Endometrial microvascular endothelial cells (primary cell): ENCODE results near the gene SLC22A23. TPM values are rescaled to one million over a fixed set of nuclear protein-coding genes. Genes with fewer than 3 reads are reported as not detected.
"Not testable (repeated sequence)": the region's sequence is repeated elsewhere in the genome, so short reads cannot be mapped to it uniquely, and the experiment has no call there.

Experiments used
- in situ Hi-C: cut with HindIII; loops from 2 replicates; pipeline ENCODE4 v1.10.0; 2017; ENCODE audit warnings: low sequenced_read_pairs, low pct_unique_long_range_greater_than_20kb; ENCODE audit errors: inconsistent ontology term
- total RNA-seq: library from RNA; depleted of rRNA; stranded (reverse); fragments of >200 nt; gene quantifications from one replicate; pipeline ENCODE4 v1.2.3, GENCODE V29; 2015; ENCODE audit errors: inconsistent ontology term

Gene SLC22A23
- total RNA-seq, 1 donor from 2014 or later = 5.8 TPM

DNA sequence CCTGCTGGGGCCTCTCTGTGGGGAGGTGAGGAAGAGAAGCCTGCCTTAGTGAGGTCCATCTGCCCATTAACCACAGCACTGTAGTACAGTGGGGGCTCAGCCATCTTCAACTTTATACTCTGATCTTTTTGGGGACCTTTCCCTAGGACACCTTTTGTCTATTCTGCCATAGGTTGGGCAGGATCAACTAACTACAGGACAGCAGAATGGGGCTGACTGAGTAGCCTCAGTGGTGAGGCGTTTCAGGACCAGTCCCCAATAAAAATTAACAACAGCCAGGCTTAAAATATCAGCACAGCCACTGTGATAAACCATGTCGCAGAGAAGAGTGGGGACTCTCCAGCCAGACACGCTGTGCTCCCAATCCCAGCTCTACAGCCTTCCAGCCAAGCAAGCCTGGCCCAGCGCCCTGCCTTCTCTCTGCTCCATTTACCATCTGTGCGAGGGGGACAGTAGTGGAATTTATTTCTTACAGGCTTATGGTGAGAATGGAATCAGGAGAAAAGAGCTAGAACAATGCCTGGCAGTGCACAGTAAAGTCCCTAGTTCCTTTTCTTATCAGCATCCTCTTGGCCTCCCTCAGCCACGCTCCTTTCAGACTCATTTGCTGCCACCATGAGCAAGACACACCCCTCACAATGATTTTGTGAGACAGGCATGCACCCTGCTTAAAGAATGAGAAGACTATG, 75.5 kb downstream of the SLC22A23 start:
- in situ Hi-C loops = no loop called here

DNA sequence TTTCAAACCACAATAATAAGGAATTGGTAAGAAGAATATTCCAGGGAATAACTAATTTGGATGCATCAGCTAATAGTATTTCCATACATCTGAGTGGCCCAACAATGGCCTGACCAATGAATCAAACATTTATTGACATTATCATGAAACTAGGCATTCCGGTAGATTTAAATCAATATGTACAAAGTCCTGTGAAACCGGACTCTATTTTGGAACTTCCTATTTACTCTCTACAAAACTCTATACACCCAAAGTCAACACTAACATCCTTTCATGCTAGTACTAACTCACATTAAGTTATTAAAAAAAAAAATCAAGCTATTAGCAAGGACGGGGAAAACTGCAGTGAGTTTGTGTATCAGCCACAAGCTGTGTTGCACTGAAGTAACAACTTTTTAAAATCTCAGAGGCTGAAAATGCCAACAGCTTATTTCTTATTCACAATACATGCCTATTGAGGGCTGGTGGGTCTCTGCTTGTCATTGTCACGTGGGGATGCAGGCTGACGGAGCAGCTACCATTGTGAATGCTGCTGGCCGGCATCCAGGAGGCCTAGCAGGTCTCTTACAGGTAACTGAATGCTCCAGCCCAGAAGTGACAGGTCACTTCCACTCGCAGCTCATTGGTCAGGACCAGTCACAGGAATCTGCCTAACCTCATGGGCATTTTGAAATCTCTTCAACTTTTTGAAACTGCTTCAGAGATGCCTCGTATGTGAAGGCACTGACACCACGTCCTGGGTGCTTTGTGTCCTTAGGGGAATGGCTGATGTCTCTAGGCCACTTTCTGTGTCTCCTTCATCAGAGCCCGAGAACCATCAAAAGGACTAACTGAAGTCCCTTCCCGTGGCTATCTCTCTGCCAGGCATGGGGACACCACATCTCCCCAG, 76.3 kb downstream of the SLC22A23 start:
- in situ Hi-C loops = no loop called here

DNA sequence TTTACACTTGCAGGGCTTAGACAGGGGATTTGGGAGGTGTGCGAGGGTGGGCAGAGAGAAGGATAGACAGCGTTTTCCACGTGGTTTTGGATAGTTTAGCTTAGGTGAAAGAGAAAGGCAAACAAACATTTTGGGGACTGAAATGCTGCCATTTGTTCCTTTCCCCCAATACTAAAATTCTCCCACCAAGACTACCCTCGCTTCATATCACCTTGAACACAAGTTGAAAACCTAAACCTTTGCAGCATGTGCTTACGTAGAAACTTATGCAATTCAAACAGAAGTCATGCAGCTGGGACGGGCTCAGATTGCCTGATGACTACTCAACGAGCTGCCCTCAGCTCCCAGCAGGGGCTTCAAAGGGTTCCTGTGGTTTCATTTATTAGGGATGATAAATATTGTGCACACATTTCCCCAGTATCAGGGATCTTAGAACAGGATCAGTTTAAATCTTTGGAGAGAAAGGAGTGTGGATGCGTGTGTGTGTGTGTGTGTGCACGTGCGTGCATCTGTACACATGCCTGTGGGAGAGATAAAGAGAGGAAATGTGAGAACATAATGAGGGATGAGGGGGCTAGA, 77.3 kb downstream of the SLC22A23 start:
- in situ Hi-C loops = no loop called here

DNA sequence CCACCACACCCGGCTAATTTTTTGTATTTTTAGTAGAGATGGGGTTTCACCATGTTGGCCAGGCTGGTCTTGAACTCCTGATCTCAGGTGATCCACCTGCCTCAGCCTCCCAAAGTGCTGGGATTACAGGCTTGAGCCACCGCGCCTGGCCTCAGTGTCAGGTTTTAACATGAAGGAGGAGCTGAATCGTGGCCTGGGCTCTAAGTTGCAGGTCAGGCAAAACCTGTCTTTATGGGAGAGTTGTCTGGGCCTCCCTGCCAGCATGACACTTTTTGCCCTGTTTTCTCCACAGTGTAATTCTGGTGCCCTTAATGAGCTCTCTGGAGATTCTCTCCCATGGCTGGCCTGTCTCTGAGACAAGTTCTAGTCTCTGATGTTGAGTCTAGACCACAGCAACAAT, 78.0 kb downstream of the SLC22A23 start:
- in situ Hi-C loops = not testable (repeated sequence)

DNA sequence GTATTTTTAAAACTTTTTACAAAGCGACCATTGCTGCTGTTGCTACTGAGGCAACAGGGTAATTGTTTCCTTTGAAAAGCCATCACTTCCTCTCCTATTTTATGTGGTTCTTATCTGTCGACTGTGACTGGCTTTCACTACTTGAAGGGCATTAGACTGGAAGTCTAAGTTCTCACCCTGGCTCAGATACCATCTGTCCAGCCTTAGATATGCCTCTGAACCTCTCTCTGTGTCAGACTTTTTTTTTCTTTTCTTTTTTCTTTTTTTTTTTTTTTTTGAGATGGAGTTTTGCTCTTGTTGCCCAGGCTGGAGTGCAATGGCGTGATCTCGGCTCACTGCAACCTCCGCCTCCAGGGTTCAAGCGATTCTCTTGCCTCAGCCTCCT, 78.5 kb downstream of the SLC22A23 start:
- in situ Hi-C loops = not testable (repeated sequence)

DNA sequence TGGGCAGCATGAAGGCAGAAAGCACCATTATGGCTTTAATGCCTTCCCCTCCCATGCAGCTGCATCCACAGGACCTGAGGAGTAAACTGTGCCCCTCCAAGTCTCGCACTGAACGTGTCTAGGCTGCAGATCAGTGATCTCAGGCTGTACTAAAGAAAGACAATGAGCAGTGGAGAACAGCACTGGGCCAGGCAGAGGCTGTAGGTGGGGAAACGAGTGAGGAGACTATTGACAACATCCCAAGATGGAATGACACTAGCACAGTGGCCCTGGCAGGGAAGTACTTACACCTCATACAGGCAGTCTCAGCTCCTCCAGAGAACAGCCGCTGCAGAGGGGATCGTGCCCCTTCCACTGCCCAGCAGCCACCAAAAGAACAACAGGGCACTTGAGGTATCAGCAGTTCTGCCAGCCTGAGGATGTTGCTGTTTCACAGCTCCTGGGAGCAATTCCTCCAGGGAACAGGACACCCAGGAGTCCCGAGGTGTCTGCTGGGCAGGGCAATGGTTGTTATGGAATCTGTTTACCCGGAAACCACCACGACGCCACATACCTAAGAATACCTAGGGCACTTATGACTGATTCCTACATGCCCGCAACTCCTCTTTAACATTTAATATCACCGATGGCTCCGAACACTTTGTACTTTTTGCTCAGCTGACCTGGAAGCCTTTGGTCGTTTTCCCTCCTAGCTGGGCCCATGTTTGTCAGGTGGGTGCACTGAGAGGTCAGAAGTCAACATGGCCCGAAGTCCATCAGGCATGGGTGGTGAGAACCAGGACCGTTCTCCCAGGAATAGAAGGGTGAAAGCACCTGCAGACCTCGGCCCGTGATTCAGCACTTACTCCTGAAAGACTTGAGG, 79.1 kb downstream of the SLC22A23 start:
- in situ Hi-C loops = no loop called here

DNA sequence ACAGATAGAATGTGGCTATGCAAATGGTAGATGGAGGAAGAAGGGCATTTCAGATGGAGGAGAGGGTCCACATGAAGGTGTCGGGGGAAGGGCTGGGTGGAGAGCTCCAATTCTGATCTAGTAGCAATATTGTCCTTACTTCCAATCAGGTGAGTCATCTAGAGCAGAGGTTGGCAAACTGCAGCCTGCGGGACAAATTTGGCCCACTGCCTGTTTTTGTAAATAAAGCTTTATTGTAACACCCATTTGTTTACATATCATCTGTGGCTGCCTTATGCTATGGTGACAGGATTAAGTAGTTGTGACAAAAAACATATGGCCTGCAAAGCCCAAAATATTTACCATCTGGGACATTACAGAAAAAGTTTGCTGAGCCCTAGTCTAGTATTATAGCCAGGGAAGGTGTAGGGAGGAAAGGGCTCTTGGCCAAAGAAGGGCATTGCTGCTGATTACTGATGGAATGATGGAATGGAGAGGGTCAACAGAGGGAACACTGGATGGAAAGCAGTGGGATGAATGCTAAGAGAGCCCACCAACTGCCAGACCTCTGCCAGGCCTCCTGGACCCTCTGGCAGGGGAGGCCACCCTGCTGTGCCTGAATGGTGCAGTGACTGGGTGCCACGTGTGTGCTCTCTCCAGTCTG, 79.8 kb downstream of the SLC22A23 start:
- in situ Hi-C loops = no loop called here

DNA sequence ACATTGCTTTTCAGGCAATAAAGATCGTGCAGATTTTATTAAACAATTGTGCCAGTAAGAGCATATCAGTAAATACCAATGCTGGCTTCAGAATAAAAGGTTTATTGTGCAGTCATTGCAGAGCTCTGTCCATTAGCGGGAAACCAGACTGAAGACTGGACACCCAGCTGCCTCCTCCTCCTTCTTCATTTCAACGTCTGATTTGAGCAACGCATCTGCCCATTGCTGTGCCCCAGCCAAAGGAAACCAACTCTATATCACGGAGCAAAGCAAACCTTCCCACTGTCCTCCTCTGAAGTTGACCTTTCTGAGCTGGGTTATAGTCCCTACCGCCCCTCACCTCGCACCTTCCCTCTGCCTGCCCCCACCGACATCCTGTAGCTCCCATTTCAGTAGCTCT, 80.8 kb downstream of the SLC22A23 start:
- in situ Hi-C loops = no loop called here

DNA sequence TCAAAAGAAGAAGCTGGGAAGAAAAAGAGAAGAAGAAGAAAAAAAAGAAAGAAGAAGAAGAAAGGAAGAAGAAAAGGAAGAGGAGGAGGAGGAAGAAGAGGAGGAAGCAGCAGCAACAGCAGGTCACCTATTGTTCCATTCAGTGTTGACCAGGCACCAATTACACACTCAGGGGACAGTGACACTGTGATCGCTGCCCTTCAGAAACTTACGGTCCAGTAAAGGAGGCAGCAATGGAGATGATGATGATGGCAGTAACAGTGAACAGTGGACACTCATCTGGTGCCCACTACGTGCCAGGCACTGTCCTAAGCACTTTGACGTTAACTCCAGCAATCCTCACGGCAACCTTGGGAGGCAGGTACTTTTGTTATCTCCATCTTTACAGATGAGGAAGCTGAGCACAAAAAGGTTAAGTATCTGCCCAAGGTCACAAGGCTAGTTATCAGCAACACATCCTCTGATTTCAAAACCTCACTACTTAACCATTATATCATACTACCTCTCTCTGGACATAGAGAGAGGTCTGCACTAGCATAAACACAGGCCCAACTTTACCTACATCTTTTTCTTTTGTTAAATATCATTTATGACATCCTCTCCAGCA, 83.2 kb downstream of the SLC22A23 start:
- in situ Hi-C loops = no loop called here

DNA sequence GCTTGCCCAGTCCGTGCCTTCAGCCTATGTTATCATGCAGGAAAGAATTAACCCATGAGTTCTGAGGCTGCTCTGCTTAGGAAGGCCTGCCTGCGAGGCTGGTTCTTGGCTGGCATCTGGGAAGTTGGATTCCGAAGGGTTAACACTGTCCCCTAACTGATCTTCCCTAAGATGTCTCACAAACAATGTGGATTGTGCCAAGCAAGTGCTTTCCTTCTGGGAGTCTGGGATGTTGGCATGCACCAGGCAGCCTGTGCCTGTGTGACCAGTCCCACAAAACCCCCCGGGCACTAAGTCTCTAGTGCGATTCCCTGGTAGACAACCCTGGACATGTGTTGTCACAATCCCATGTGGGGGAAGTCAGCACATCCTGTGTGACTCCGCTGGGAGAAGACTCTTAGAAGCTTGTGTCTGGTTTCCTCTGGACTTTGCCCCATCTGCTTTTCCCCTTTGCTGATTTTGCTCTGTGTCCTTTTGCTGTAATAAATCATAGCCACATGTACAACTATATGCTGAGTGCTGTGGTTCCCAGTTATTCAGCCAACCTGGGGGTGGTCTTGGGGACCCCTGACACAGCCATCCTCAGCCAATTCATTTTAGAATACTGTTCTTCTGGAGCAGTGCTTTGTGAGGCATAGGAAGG, 83.8 kb downstream of the SLC22A23 start:
- in situ Hi-C loops = no loop called here

DNA sequence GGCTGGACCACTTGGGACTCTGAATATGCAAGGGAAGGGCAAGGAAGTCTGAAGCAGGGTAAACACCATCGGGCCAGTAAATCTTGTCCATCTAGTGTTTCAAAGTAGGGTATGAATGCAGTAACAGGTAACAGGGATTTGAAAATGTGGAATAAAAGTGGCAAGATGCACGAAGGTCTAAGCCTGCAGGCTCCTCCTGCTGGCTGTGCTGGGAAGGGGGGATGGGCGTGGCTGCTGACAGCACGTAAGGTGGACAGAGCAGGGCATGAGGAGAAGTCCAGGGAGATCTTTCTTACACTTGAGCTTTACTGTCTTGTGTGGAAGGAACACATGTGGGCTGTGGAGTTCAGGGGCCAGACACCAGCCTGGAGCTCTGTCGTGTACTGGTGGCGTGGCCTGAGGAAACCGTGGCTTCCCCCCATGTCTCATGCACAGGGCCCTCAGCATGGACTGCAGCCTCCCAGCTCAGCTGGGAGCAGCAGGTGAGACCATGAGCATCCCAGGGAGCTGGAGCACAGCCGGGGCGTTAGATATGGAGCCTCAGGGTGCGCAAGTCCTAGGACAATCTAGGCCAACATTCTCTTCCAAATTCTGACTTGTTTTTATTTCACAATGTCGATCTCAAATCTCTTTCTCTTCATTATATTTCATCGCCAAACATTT, 84.5 kb downstream of the SLC22A23 start:
- in situ Hi-C loops = no loop called here

DNA sequence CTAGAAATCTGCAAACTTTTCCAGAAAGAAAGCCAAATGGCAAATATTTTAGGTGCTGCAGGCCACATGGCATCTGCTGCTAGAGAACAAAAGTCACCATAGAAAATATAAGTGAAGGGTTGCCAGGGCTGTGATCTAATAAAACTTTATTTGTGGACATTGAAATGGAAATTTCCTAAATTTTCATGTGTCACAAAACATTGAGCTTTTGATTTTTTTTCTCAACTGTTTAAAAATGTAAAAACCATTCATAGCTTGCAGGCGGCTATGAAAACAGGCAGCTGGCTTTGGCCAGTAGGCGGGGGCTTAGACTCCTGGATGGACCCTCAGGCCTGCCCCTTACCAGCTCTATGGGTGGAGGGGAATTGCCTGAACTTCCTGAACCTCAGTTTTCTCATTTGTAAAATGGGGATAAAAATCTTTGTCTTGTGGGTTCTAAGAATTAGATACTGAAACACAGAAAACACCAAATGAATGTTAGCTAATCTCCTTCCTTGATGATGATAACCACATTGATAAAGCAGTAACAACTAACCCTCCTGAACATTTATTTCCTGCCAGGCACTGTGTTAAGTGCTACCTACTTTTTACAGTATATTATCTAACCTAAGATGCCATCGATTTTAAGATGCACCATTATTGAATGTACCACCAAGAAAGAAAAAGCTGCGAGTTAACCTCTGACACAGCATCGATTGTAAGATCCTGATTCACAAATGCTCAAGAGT, 85.5 kb downstream of the SLC22A23 start:
- in situ Hi-C loops = no loop called here

DNA sequence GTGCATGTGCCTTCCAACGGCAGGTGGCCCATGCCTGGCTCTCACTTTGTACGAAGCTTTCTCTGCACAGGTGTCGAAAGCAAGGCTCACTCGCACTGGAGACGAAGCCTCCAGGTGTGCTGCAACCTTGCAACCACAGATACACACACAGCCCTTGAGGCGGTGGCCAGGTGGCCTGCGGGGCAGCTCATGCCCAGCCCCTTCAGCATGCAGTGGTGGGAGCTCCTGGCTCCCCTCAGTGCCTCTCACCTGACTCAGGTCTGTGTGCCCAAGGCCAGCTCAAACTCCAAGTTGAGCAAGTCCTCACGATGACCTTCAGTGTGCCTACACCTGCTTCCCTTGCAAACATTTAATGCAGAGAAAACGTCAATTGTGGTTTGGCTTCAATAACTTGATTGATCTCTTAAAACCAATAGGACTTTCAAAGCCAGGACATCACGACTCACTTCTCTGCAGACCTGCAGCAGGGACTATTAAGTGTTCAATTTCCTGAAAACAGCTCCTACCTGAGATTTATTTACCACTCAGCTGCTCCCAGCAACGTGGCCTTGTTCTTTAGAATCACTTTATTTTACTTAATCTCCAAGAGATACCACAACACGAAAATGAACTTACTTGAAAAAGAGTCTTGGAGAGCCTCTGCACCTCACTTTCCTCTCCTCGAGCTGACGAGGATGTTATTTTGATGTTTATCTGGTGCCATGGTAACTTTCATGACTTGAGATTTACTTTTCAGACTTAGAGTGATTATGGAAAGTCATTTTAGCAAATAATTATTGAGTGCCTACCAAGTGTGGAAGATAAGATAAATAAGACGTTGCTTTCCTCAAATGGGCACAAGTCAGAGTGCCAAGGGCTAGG, 86.3 kb downstream of the SLC22A23 start:
- in situ Hi-C loops = no loop called here

DNA sequence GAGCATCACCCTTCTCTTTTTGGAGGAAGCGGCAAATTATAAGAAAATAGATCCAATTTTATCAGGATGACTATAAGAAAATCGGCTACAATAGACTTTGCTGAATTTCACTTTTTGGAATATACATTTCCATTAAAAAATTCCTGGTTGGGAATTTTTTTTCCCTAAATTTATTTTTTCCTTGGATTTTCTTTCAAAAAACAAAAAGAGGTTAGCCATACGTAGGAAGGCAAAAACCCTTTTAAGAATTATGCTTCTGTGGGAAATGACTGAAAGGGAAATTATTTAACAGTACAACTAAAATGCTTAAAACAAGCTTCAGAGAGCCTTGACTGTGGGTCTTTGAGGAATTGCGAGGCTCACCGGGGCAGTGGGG, 86.9 kb downstream of the SLC22A23 start:
- in situ Hi-C loops = no loop called here

DNA sequence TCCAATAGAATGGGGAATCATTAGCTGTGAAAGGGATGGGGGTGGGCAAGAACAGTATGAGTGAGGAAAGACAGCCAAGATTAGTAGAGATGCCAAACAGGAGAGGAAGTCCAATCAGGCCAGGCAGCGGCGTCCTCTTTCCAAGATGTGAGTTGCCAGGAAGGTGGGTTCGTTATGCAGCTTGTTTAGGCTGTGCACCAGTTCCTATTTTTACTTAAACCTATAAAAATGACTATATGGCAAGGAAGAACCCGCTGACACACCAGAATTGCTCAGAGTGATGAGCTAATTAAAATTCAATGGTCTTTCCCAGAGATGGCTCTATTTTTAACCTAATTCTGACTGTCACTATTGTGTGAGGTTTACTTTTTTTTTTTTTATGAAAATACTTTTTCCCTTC, 88.2 kb downstream of the SLC22A23 start:
- in situ Hi-C loops = no loop called here

DNA sequence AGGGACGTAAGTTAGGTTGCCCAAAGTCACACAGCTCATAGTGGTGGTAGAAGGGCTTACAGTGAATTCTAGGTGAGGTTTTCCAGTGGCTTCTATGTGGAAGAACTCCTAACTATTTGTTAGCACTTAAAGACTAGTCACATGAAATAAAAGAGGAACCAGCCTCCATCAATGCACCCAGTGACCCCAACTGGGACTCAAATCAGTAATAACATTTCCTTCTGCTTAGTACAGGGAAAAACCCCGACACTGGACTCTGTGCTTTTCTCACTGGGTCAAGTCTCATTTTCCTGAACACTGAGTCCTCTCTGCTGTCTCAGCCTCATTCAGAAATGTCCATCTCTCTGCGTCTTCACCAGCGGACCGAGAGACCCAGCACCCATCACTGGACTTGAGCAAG, 89.2 kb downstream of the SLC22A23 start:
- in situ Hi-C loops = no loop called here
